HepG2 (cell line): Measurements from ENCODE around the gene CST3. TPM values are rescaled to one million over a fixed set of nuclear protein-coding genes. Genes with fewer than 3 reads are reported as not detected.
A peak's percentile ranks its signal among the peaks of the same experiment; 100 is the strongest.

Experiments
- ATAC-seq: fragments of 200-7000 bp; cut with Tn5 transposase; 3 replicates; pipeline ENCODE4 v1.9.1; 2020; ENCODE audit warnings: mild to moderate bottlenecking, moderate library complexity
- BruUV-seq: library from RNA; stranded (reverse); fragments of 400-500 nt; replicated peaks from 2 replicates; lab custom pipeline; 2021; lab: Mats Ljungman, UMichigan
- CTCF ChIA-PET: fragments of 300-600 bp; formaldehyde crosslinking; extraction: SDS; loops from one replicate; lab custom pipeline; 2021; ENCODE audit warnings: low total read pairs, inconsistent platforms, low intra/inter-chr PET ratio; lab: Yijun Ruan, JAX
- POLR2A ChIA-PET: fragments of 350-600 bp; sonication (Branson Sonifier 250); formaldehyde crosslinking; loops from one replicate; lab custom pipeline; 2020; ENCODE audit warnings: antibody characterized with exemption, inconsistent platforms; lab: Yijun Ruan, JAX
- DNase-seq: peaks from one replicate; pipeline ENCODE4 v3.0.0-alpha.2; 2015; ENCODE audit warnings: low spot score
- FAIRE-seq: peaks from 3 replicates; lab custom pipeline; 2011; peaks lifted over from hg19 to GRCh38; lab: Jason Lieb, UNC
- H2AFZ ChIP-seq: one replicate; pipeline ENCODE4 v1.6.1; 2011; ENCODE audit warnings: low read length, inconsistent platforms
- H3K27ac ChIP-seq: fragments of 300-600 bp; 3 replicates; pipeline ENCODE4 v1.8.0; 2011; ENCODE audit warnings: mixed run types, mild to moderate bottlenecking, mixed read lengths, low read length, inconsistent platforms; ENCODE audit not compliant: insufficient read depth; ENCODE audit errors: extremely low read length
- H3K27me3 ChIP-seq, 2 experiments: fragments of 200-600 bp in 1 of 2; 2 replicates in 1 of 2; 3 replicates in 1 of 2; pipeline versions ENCODE4 v1.6.0 to v1.8.0; 2011; ENCODE audit warnings: low read length in 2 of 2, mild to moderate bottlenecking in 2 of 2, moderate library complexity in 2 of 2, inconsistent platforms in 1 of 2; ENCODE audit not compliant: insufficient read depth in 2 of 2, control insufficient read depth in 1 of 2
- H3K36me3 ChIP-seq, 2 experiments: fragments of 200-600 bp in 1 of 2; replicated peaks in 1 of 2; 2 replicates in 1 of 2; 3 replicates in 1 of 2; pipeline versions ENCODE4 v1.5.1 to v1.8.0; 2011; ENCODE audit warnings: low read length in 2 of 2, inconsistent platforms in 1 of 2; ENCODE audit not compliant: insufficient read depth in 2 of 2, control insufficient read depth in 1 of 2
- H3K4me1 ChIP-seq: 2 replicates; pipeline ENCODE4 v1.5.1; 2012; ENCODE audit warnings: low read length, inconsistent platforms; ENCODE audit not compliant: insufficient read depth
- H3K4me2 ChIP-seq: 2 replicates; pipeline ENCODE4 v1.6.0; 2011; ENCODE audit warnings: low read depth, low read length, inconsistent platforms
- H3K4me3 ChIP-seq, 3 experiments: fragments of 200-600 bp in 1 of 3; sonication (generic), shearing (Covaris generic) in 1 of 3; replicated peaks in 1 of 3; 2 replicates each; pipeline ENCODE4 v1.5.1; 2011 to 2016; ENCODE audit warnings: low read length in 3 of 3, inconsistent platforms in 2 of 3, low read depth in 2 of 3, mild to moderate bottlenecking in 2 of 3, control low read depth in 1 of 3, mixed read lengths in 1 of 3; ENCODE audit not compliant: insufficient read depth in 1 of 3
- H3K79me2 ChIP-seq: one replicate; pipeline ENCODE4 v1.6.1; 2011; ENCODE audit warnings: low read length, inconsistent platforms; ENCODE audit not compliant: insufficient read depth
- H3K9ac ChIP-seq: 2 replicates; pipeline ENCODE4 v1.6.0; 2011; ENCODE audit warnings: mild to moderate bottlenecking, low read depth, low read length, inconsistent platforms; ENCODE audit not compliant: insufficient read depth
- H3K9me3 ChIP-seq: 2 replicates; pipeline ENCODE4 v1.5.1; 2012; ENCODE audit warnings: mild to moderate bottlenecking, low read length
- H4K20me1 ChIP-seq: 2 replicates; pipeline ENCODE4 v1.6.0; 2011; ENCODE audit warnings: inconsistent platforms, mild to moderate bottlenecking, low read length, moderate library complexity; ENCODE audit not compliant: insufficient read depth
- CREM ChIP-seq, 2 experiments: sonication (generic) in 1 of 2; formaldehyde crosslinking in 1 of 2; IDR thresholded peaks; 2 replicates each; pipeline versions ENCODE4 v1.4.0 to v1.6.1; 2016 to 2020; ENCODE audit warnings: antibody characterized with exemption in 1 of 2, mild to moderate bottlenecking in 1 of 2, missing genetic modification reagents in 1 of 2
- LCORL ChIP-seq, 2 experiments: fragments of 450-650 bp in 1 of 2; sonication (generic) in 1 of 2; formaldehyde crosslinking in 1 of 2; IDR thresholded peaks; 2 replicates each; pipeline versions ENCODE4 v1.5.0 to v1.6.1; 2017 to 2020; ENCODE audit warnings: antibody characterized with exemption in 1 of 2, missing genetic modification reagents in 1 of 2
- ZNF441 ChIP-seq: sonication (generic); formaldehyde crosslinking; IDR thresholded peaks from 2 replicates; pipeline ENCODE4 v1.7.0; 2021; ENCODE audit warnings: missing genetic modification reagents, borderline replicate concordance
- ZNF720 ChIP-seq: sonication (generic); formaldehyde crosslinking; IDR thresholded peaks from 2 replicates; pipeline ENCODE4 v1.4.0; 2020; ENCODE audit warnings: missing genetic modification reagents
- ZNF792 ChIP-seq: IDR thresholded peaks from 2 replicates; pipeline ENCODE4 v1.6.1; 2016
- WGBS: methylation state at CpG from one replicate; pipeline ENCODE4 v1.1.6; 2017; ENCODE audit warnings: low lambda C conversion rate; 5-methylcytosine and 5-hydroxymethylcytosine counted together
- in situ Hi-C: cut with HindIII; loops from 2 replicates; pipeline ENCODE4 v1.10.0; 2017; ENCODE audit warnings: low pct_unique_long_range_greater_than_20kb; ENCODE audit not compliant: extremely low pct_ligation_motif_present
- intact Hi-C: fragments of 100-400 bp; cut with micrococcal nuclease; formaldehyde crosslinking; loops from one replicate; pipeline ENCODE4 v1.10.0; 2022; ENCODE audit not compliant: unreplicated experiment
- polyA plus RNA-seq, 8 experiments: library from polyadenylated mRNA; depleted of rRNA in 3 of 8; stranded (reverse) in 7 of 8; unstranded in 1 of 8; fragments of >200 nt; fragmentation: Illumina TruSeq in 4 of 8; extraction: Trizol in 4 of 8; gene quantifications; 2 replicates each; pipeline versions ENCODE4 v1.2.1 to v1.2.3, GENCODE V29; 2011 to 2016; ENCODE audit warnings: low read depth in 4 of 8, missing spikeins in 1 of 8, mixed read lengths in 1 of 8; ENCODE audit not compliant: insufficient read depth in 1 of 8
- total RNA-seq, 5 experiments: library from RNA; depleted of rRNA; stranded (reverse); fragments of >200 nt; fragmentation: Illumina TruSeq; extraction: Trizol; gene quantifications; 2 replicates each; pipeline ENCODE4 v1.2.3, GENCODE V29; 2016; ENCODE audit warnings: low read depth in 1 of 5
- TF ChIP-seq, protein P1 (sequence below): sonication (generic); formaldehyde crosslinking; IDR thresholded peaks from 2 replicates; pipeline ENCODE4 v1.8.1; 2022; ENCODE audit warnings: low read depth, mild to moderate bottlenecking, missing genetic modification reagents

CST3 gene
- total and polyA plus RNA-seq, 2 of the 13 experiments (the other 11 are each of a cell fraction or from before 2014, with no cell fraction given), result 690 to 1,005 TPM

GRCh38 chr20:23658336-23658735, 20.6 kb upstream of the CST3 start:
- POLR2A ChIA-PET, result interaction anchor here (5.4 to 9.9 kb wide), 2 partner anchors 9 to 23 kb away, joined by 71 to 543 read pairs; partner anchors contain the start of gene CST3
- Histone ChIP-seq H3K4me2 (peak overlapping the region; percentile 93), H3K36me3 (no peaks in the 10 kb centered on the region), H3K27ac (peak overlapping the region; percentile 93), H2AFZ (no peak overlapping the region), H4K20me1 (no peaks in the 10 kb centered on the region), H3K4me1 (peaks cover 100% of the 10 kb centered on the region), H3K9ac (peak overlapping the region; percentile 72; the same call in 1 of the 2 replicates), H3K9me3 (no peaks in the 10 kb centered on the region), H3K79me2 (peaks cover 5% of the 10 kb centered on the region), H3K4me3 (peak overlapping the region in 1 of 3 experiments; percentile 65; a peak in 1 of 6 replicates), H3K27me3 (no peaks in the 10 kb centered on the region)
- CTCF ChIA-PET, result interaction anchor here (1.6 kb wide), 1 partner anchor 10 kb away, joined by 8 read pairs; no protein-coding TSS in a partner anchor
- FAIRE-seq (peak; percentile 74), ATAC-seq (no peak), DNase-seq (no peak)
- intact Hi-C loops, result no loop called here
- 0 out of 2 replicates have a peak, but pooled peaks have one; percentile 9 for TF ChIP-seq ZNF792 (CRISPR knock-in tag)
- TF ChIP-seq LCORL (IDR thresholded peaks at IDR 0.05), result peak; percentile 5; the same call in 1 of the 2 replicates
- no peak for TF ChIP-seq LCORL (CRISPR knock-in tag; IDR thresholded peaks at IDR 0.05)
- TF ChIP-seq CREM (IDR thresholded peaks at IDR 0.05), result 0 out of 2 replicates have a peak, but pooled peaks have one; percentile 2
- no peak for TF ChIP-seq CREM (CRISPR knock-in tag; IDR thresholded peaks at IDR 0.05)
- TF ChIP-seq ZNF441 (CRISPR knock-in tag), result no peak
- TF ChIP-seq ZNF720 (CRISPR knock-in tag), result no peak
- TF ChIP-seq, protein P1, sequence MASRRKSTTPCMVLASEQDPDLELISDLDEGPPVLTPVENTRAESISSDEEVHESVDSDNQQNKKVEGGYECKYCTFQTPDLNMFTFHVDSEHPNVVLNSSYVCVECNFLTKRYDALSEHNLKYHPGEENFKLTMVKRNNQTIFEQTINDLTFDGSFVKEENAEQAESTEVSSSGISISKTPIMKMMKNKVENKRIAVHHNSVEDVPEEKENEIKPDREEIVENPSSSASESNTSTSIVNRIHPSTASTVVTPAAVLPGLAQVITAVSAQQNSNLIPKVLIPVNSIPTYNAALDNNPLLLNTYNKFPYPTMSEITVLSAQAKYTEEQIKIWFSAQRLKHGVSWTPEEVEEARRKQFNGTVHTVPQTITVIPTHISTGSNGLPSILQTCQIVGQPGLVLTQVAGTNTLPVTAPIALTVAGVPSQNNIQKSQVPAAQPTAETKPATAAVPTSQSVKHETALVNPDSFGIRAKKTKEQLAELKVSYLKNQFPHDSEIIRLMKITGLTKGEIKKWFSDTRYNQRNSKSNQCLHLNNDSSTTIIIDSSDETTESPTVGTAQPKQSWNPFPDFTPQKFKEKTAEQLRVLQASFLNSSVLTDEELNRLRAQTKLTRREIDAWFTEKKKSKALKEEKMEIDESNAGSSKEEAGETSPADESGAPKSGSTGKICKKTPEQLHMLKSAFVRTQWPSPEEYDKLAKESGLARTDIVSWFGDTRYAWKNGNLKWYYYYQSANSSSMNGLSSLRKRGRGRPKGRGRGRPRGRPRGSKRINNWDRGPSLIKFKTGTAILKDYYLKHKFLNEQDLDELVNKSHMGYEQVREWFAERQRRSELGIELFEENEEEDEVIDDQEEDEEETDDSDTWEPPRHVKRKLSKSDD, result 0 out of 2 replicates have a peak, but pooled peaks have one; percentile 33
- WGBS, result 41% methylated on average over 2 of the region's 2 CpGs
- in situ Hi-C loops, result no loop called here
- no TSS peak for BruUV-seq
